ENCODE data around the gene WDR4.
"Not testable (repeated sequence)": the region's sequence is repeated elsewhere in the genome, so short reads cannot be mapped to it uniquely, and the experiment has no call there.

The WDR4 gene

GRCh38 chr21:42845296-42845965 is 33.9 kb downstream of the WDR4 start:
- Mint-ChIP-seq H3K9me3 (peaks cover 5% of the 10 kb centered on the region), H3K27me3 (no peaks in the 10 kb centered on the region), H3K27ac (no peak overlapping the region), H3K4me1 (peaks cover 4% of the 10 kb centered on the region), H3K36me3 (peaks cover 28% of the 10 kb centered on the region), H3K4me3 (no peak overlapping the region)
- DNase-seq (ENCODE audit: low spot score in 2 of 2): no peak
- no peak for ATAC-seq (ENCODE audit: low read depth)

- Mint-ChIP-seq H3K27ac (no peak overlapping the region), H3K9me3 (peaks cover 5% of the 10 kb centered on the region), H3K4me3 (no peak overlapping the region), H3K27me3 (no peaks in the 10 kb centered on the region), H3K36me3 (peaks cover 27% of the 10 kb centered on the region), H3K4me1 (peaks cover 4% of the 10 kb centered on the region)
- ATAC-seq (ENCODE audit: low read depth) (no peak), DNase-seq (ENCODE audit: low spot score in 2 of 2) (no peak)
These were observed 34.8 kb downstream of the WDR4 start for GRCh38 chr21:42844411-42845113.

GRCh38 chr21:42843056-42843455 is 36.3 kb downstream of the WDR4 start:
- H3K9me3 Mint-ChIP-seq: no peaks in the 10 kb centered on the region
- peaks cover 16% of the 10 kb centered on the region for H3K36me3 Mint-ChIP-seq
- no peaks in the 10 kb centered on the region for H3K27me3 Mint-ChIP-seq
- no peaks in the 10 kb centered on the region for H3K4me1 Mint-ChIP-seq
- ATAC-seq (ENCODE audit: low read depth) (no peak), DNase-seq (ENCODE audit: low spot score in 2 of 2) (no peak)
- no peak overlapping the region for H3K4me3 Mint-ChIP-seq
- no peak overlapping the region for H3K27ac Mint-ChIP-seq

GRCh38 chr21:42841916-42842655 is 37.3 kb downstream of the WDR4 start:
- not testable (repeated sequence) for H3K27ac Mint-ChIP-seq; H3K9me3 Mint-ChIP-seq; ATAC-seq (ENCODE audit: low read depth); H3K4me1 Mint-ChIP-seq; H3K4me3 Mint-ChIP-seq; H3K27me3 Mint-ChIP-seq; DNase-seq (ENCODE audit: low spot score in 2 of 2)
- H3K36me3 Mint-ChIP-seq: peaks cover 14% of the 10 kb centered on the region

- peaks cover 12% of the 10 kb centered on the region for H3K36me3 Mint-ChIP-seq
- ATAC-seq (ENCODE audit: low read depth) (no peak), DNase-seq (ENCODE audit: low spot score in 2 of 2) (no peak)
- H3K9me3 Mint-ChIP-seq: no peaks in the 10 kb centered on the region
- H3K4me3 Mint-ChIP-seq: no peak overlapping the region
- H3K27me3 Mint-ChIP-seq: no peaks in the 10 kb centered on the region
- no peak overlapping the region for H3K27ac Mint-ChIP-seq
- H3K4me1 Mint-ChIP-seq: peaks cover 2% of the 10 kb centered on the region
These were observed 38.0 kb downstream of the WDR4 start for GRCh38 chr21:42841156-42841915.

GRCh38 chr21:42840411-42841155 is 38.8 kb downstream of the WDR4 start:
- ATAC-seq (ENCODE audit: low read depth): no peak
- peaks cover 2% of the 10 kb centered on the region for H3K4me1 Mint-ChIP-seq
- no peaks in the 10 kb centered on the region for H3K9me3 Mint-ChIP-seq
- H3K27ac Mint-ChIP-seq: no peak overlapping the region
- H3K27me3 Mint-ChIP-seq: no peaks in the 10 kb centered on the region
- H3K36me3 Mint-ChIP-seq: peaks cover 10% of the 10 kb centered on the region
- H3K4me3 Mint-ChIP-seq: no peak overlapping the region
- no peak for DNase-seq (ENCODE audit: low spot score in 2 of 2)

GRCh38 chr21:42839271-42840231 is 39.8 kb downstream of the WDR4 start:
- Mint-ChIP-seq H3K9me3 (no peaks in the 10 kb centered on the region), H3K27ac (no peak overlapping the region), H3K4me1 (peaks cover 2% of the 10 kb centered on the region), H3K27me3 (no peaks in the 10 kb centered on the region), H3K36me3 (peaks cover 10% of the 10 kb centered on the region), H3K4me3 (no peak overlapping the region)
- DNase-seq (ENCODE audit: low spot score in 2 of 2) (no peak), ATAC-seq (ENCODE audit: low read depth) (no peak)

- not testable (repeated sequence) for H3K27ac Mint-ChIP-seq; H3K4me1 Mint-ChIP-seq; H3K4me3 Mint-ChIP-seq; H3K36me3 Mint-ChIP-seq; H3K9me3 Mint-ChIP-seq; DNase-seq (ENCODE audit: low spot score in 2 of 2); ATAC-seq (ENCODE audit: low read depth); H3K27me3 Mint-ChIP-seq
These were observed 41.1 kb downstream of the WDR4 start for GRCh38 chr21:42838212-42838690.

- DNase-seq (ENCODE audit: low spot score in 2 of 2): no peak
These were observed 41.7 kb downstream of the WDR4 start for GRCh38 chr21:42837421-42838211.

GRCh38 chr21:42836767-42837301 is 42.5 kb downstream of the WDR4 start:
- Mint-ChIP-seq H3K27me3 (no peaks in the 10 kb centered on the region), H3K4me3 (no peak overlapping the region), H3K27ac (no peak overlapping the region), H3K4me1 (peaks cover 9% of the 10 kb centered on the region), H3K36me3 (peaks cover 4% of the 10 kb centered on the region), H3K9me3 (no peaks in the 10 kb centered on the region)
- DNase-seq (ENCODE audit: low spot score in 2 of 2) (no peak), ATAC-seq (ENCODE audit: low read depth) (peak; percentile 34)

More at GRCh38 chr21:42837421-42838211, 41.7 kb downstream of the WDR4 start:
- no peak for ATAC-seq (ENCODE audit: low read depth)
- Mint-ChIP-seq H3K4me3 (no peak overlapping the region), H3K27me3 (no peaks in the 10 kb centered on the region), H3K4me1 (peaks cover 9% of the 10 kb centered on the region), H3K9me3 (no peaks in the 10 kb centered on the region), H3K27ac (no peak overlapping the region), H3K36me3 (peaks cover 4% of the 10 kb centered on the region)

- Mint-ChIP-seq H3K4me3 (no peak overlapping the region), H3K27ac (no peak overlapping the region), H3K4me1 (peaks cover 9% of the 10 kb centered on the region), H3K27me3 (no peaks in the 10 kb centered on the region), H3K9me3 (no peaks in the 10 kb centered on the region), H3K36me3 (peaks cover 4% of the 10 kb centered on the region)
- ATAC-seq (ENCODE audit: low read depth) (no peak), DNase-seq (ENCODE audit: low spot score in 2 of 2) (no peak)
These were observed 43.0 kb downstream of the WDR4 start for GRCh38 chr21:42836402-42836666.

Data from memory B cell (primary cell).